ENCODE results near the gene UNC93B1. TPM values are rescaled to one million over a fixed set of nuclear protein-coding genes. Genes with fewer than 3 reads are reported as not detected.

UNC93B1 gene
- polyA plus RNA-seq, 12 donors, result 3.4 to 12.6 (median 5.3) TPM; not detected in 1

- DNase-seq, result no peak
Observed at GRCh38 chr11:68041617-68042218, 37.8 kb upstream of the UNC93B1 start.

GRCh38 chr11:68040957-68041591 is 37.2 kb upstream of the UNC93B1 start:
- DNase-seq, result no peak

DNA sequence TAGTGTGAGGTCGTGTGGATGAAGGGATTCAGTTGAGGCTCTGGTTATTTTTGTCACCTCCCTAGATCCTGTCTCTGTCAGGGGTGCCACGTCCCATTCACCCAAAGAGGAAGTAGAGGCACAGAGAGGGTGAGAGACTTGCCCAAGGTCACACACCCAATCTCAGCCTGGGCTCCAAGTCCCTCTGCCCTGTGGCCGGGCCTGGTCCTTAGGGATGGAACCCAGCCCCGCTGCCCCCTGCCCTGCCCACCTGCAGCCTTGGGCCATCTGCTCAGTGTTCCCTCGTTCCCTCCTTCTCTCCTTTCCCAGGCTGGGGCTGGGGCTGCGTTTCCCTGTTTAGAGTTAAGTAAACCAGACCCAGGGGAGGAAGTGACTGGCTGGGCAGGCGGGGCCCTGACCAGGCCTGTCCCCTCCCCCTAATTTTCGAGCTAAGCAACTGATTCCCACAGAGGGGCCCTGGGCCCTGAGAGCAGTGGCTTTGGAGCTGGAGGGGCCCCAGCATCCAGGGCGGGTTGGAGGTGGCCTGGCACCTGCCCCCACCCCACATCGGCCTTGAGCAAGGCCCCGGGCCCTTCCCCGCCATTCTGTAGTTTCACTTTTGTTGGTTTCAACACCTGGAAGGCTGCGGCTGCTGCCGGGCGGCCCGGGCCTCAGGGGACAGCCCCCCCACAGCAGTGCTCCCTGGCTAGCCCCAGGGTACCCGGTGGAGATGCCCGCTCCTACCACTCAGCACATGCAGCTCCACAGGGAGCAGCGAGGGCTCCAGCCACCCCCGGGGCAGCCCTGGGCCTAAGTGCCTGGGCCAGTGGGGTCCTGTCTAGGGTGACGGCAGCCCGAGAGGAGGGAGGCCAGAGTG is 36.4 kb upstream of the UNC93B1 start:
- peak; percentile 71 for DNase-seq

GRCh38 chr11:68039526-68040086 is 35.7 kb upstream of the UNC93B1 start:
- DNase-seq, result no peak

DNA sequence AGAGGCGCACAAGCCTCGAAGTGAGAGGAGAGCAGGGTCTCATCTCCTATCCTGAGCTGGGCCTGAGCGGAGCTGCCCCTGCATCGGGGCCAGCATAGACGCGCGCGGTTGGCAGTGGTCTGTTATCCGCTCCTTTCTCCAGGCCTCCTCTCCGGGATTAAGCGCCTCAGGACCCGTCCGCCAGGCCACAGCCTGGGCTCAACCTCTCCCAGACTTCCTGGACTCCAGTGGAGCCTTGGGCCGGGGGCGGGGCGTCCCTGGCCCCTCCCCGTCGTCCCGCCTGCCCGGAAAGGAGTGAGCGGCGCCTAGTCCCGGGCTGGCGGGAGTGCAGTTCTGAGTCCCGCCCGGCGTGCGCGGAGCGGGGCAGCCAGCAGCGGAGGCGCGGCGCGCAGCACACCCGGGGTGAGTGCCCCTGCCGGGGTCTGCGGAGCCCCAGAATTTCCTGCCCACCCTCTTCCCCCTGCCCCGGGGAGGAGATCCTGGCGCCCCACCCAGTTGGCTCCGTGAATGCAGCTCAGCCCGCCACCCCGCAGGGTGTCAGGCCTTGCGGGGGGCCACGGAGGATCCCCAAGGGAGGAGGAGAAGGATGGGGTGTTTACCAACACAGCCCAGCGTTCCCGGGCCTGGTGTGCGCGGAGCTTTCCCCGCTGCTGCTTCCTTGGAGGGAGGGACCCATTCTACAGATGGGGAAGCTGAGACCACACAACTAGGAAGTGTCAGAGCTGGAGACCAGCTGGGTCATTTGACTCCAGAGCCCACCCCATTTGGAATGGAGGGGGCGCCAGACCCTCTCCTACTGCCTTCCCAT is 35.0 kb upstream of the UNC93B1 start, which contains the start of gene TCIRG1:
Gene TCIRG1 (plus strand): TSS at position 308 of the 808 bp plus-strand sequence. CDS start 2,247 bp downstream, outside the sequence.
- DNase-seq, result peak; percentile 85

DNA sequence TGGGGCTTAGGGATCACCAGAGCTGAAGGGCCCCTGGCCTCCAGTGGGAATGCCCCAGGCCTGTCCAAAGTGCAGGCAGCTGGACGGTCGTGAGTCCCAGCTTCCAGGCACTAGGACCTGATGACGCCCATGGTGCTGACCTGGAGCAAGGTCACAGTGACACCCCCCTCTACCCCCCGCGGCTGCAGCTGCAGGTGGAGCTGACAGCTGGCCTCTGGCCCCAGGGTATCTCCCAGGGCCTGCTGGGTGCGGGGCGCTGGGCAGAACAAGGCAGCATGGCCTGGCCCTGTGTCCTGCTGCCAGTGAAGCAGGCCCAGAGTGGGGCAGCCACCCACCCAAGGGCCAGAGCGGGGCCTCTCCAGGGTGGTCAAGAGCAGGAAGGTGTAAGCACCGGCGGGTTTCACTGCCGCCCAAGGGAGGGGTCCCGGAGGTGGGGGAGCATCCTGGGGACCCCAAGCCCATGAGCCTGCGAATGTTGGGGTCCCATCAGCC is 34.4 kb upstream of the UNC93B1 start:
- DNase-seq, result no peak

GRCh38 chr11:68037411-68038225 is 33.7 kb upstream of the UNC93B1 start:
- DNase-seq, result no peak

DNA sequence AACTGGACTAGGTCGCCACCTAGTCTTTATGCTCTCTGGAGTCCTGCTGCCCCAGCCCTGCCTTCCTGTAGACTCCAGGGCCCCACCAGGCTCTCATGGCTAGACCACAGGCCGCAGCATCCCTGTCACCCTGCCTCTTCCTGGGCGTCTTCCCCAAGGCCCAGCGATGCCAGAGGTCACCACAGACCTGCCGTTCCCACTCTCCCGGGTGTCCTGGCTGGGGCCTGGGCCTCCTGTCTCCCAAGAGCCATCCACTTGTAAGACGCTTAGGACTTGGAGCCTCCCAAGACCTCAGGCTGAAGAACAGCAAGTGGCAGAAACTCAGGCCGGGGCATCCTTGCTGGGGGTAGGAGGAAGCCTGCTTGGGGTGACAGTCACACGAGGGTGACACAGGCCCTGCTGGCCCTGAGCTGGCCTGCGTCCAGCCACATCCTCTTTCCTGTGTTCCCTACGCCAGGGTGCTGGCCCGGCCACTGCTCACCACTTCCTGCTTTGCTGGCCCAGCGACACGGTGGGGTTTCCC is 32.9 kb upstream of the UNC93B1 start:
- DNase-seq, result no peak

DNA sequence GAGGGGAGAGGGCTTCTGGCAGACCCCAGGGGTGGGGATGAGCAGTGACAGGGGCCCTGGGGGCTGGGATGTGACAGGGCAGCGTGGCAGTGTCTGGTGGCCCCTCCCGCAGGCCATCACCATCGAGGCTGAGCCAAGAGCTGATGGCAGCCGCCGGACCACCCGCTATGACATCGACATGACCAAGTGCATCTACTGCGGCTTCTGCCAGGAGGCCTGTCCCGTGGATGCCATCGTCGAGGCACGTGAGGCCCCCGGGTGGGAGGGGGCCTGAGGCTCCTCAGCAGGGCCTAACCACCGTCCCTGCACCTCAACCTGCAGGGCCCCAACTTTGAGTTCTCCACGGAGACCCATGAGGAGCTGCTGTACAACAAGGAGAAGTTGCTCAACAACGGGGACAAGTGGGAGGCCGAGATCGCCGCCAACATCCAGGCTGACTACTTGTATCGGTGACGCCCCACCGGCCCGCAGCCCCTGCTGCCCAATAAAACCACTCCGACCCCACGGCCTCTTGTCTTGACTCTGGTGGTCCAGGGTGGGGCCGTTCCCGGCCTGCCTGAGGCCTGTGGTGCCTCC is 32.3 kb upstream of the UNC93B1 start:
- DNase-seq, result no peak

DNA sequence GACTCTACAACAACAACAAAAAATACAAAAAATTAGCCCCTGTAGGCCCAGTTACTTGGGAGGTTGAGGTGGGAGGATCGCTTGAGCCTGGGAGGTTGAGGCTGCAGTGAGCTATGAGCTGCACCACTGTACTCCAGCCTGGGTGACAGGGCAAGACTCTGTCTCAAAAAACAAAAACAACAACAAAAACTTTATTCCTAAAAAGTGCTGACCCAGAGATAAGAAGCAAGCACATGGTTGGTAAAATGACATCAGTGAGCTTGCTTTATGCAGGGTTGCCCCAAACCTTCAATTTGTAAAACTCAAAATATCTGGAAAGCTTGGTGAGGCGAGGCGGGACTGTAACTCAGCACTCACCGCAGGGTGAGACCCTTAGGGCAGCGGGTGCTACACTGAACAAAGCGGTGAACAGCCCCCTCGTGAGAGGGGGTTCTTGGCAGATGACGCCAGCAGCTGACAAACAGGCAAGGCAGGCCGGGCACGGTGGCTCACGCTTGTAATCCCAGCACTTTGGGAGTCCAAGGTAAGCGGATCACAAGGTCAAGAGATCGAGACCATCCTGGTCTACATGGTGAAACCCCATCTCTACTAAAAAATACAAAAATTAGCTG is 31.5 kb upstream of the UNC93B1 start:
- DNase-seq, result no peak

- DNase-seq, result no peak
Observed at GRCh38 chr11:68033708-68034045, 29.8 kb upstream of the UNC93B1 start.

- DNase-seq, result no peak
Observed at GRCh38 chr11:68032997-68033707, 29.3 kb upstream of the UNC93B1 start.

DNA sequence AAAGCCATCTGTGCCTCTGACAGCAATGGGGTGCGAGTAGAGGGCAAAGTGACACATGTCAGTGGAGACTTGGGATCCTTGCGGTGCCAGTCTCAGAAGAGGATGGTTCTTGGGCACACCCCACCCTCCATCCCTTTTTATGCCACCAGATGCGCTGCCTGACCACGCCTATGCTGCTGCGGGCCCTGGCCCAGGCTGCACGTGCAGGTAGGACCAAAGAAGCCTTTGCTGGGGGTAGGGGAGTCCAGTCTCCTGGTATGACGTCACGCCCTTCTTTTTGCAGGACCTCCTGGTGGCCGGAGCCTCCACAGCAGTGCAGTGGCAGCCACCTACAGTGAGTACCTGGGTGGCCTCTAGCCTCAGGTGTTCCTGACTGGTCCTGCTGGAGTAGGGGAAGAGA is 28.1 kb upstream of the UNC93B1 start:
- no peak for DNase-seq

- DNase-seq, result no peak
Observed at GRCh38 chr11:68031144-68031464, 27.2 kb upstream of the UNC93B1 start.

DNA sequence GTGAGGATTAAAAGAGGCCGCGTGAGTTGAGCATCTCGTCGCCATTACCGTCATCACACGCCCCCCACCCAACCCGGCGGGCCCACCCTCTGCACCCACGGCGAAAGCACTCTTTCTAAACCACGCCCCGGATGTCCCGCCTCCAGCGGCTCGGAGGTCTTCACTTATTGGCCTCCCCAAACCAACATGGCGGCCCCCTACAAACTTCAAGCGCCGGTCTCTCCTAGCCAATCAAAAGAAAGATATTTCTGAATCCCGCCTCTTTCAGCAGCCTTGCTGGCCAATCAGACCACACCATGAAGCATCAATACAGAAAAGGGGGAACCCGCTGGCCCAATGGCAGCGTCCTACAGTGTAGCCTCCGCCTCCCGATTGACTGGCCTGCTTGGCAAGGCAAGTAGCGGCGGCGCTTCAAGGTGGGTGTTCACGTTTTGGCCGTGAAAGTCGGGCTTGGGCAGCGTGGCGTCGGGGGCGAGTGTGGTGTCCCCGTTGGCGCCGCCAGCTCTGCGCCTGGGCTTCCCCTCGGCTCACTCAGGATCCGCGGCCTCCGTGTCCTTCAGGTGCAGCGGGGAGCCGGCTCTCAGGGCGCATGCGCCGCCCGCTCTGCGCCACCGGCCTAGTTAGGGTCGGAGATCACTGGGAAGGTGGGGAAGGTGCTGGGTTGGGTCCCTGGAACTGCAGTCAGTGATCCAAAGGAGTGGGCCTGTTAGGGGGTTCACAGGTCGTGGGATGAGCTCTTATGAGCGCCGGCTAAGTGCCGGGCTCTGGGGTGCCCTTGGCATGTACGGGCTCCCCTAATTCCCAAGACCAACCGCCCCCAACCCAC is 26.6 kb upstream of the UNC93B1 start, which contains the start of gene NDUFS8:
Gene NDUFS8 (plus strand): TSS at position 364 of the 826 bp plus-strand sequence. CDS start 1,471 bp downstream, outside the sequence.
- peak; percentile 98 for DNase-seq

DNA sequence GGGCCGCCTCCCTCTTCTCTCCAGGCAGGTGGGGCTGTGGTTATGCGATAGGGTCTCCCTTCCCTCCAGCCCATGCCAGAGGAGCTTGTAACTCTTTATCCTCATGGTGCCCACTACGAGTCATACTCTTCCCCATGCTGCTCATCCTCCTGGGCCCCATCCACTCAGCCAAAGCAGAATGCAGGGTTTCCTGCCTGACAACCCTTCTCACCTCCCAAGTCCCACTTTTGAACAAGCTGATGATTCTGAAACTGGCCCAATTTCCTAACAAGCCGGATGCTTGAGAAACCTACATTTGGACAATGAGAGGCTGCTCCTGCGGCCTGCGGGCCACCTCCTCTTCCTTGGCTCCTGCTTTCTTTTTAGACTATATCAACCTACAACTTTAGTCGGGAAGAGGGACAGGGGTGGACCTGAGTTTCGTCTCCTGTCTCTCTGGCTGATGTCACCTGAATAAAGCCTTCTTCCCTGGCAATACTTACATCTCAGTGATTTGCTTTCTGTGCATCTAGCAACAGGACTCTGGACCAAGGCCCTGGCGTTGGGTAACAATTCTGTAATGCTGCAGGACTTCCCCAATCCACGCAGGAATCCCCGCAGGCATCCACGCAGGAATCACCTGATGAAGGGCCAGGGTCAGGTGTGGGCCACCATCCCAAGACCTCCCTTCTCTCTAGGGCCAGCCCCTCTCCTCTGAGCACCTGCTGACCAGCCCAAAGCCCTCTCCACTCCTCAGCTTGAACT is 25.1 kb upstream of the UNC93B1 start:
- DNase-seq, result no peak

GRCh38 chr11:68027667-68028066 is 23.8 kb upstream of the UNC93B1 start:
- no peak for DNase-seq
